HG03460 (cell line): Measurements from ENCODE around the gene HOXB7.

Experiments
- ATAC-seq: cut with Tn5 transposase; IDR thresholded peaks from one replicate; pipeline ENCODE4 v1.9.1; 2021; ENCODE audit not compliant: unreplicated experiment

The HOXB7 gene

GRCh38 chr17:48568499-48569239, 42.1 kb downstream of the HOXB7 start:
- ATAC-seq: no peak

- ATAC-seq: no peak
Observed at GRCh38 chr17:48567646-48568354, 43.0 kb downstream of the HOXB7 start.

GRCh38 chr17:48567209-48567608, 43.6 kb downstream of the HOXB7 start:
- no peak for ATAC-seq

GRCh38 chr17:48566717-48567116, 44.1 kb downstream of the HOXB7 start:
- no peak for ATAC-seq

- no peak for ATAC-seq
Observed at GRCh38 chr17:48565925-48566710, 44.7 kb downstream of the HOXB7 start.

- no peak for ATAC-seq
Observed at GRCh38 chr17:48565022-48565554, 45.7 kb downstream of the HOXB7 start.

GRCh38 chr17:48564188-48565021, 46.4 kb downstream of the HOXB7 start:
- ATAC-seq: no peak

- no peak for ATAC-seq
Observed at GRCh38 chr17:48563867-48564187, 47.0 kb downstream of the HOXB7 start.

GRCh38 chr17:48563385-48563838, 47.4 kb downstream of the HOXB7 start:
- ATAC-seq: no peak

- ATAC-seq: no peak
Observed at GRCh38 chr17:48562934-48563333, 47.9 kb downstream of the HOXB7 start.

- ATAC-seq: peak; percentile 60
Observed at GRCh38 chr17:48561884-48562810, 48.7 kb downstream of the HOXB7 start.

- ATAC-seq: no peak
Observed at GRCh38 chr17:48559840-48560817, 50.7 kb downstream of the HOXB7 start.

- ATAC-seq: no peak
Observed at GRCh38 chr17:48559122-48559839, 51.5 kb downstream of the HOXB7 start.

GRCh38 chr17:48558831-48559121, 52.0 kb downstream of the HOXB7 start:
- no peak for ATAC-seq

GRCh38 chr17:48558057-48558830, 52.6 kb downstream of the HOXB7 start:
- no peak for ATAC-seq
